GM12801 (cell line): ENCODE results near the gene LMF1.

Source experiments
- TF ChIP-seq, protein P1 (sequence below): IDR thresholded peaks from one replicate; pipeline ENCODE4 v1.5.1; 2011; ENCODE audit warnings: control low read depth; ENCODE audit not compliant: insufficient read length; ENCODE audit errors: extremely low read depth

The LMF1 gene

DNA sequence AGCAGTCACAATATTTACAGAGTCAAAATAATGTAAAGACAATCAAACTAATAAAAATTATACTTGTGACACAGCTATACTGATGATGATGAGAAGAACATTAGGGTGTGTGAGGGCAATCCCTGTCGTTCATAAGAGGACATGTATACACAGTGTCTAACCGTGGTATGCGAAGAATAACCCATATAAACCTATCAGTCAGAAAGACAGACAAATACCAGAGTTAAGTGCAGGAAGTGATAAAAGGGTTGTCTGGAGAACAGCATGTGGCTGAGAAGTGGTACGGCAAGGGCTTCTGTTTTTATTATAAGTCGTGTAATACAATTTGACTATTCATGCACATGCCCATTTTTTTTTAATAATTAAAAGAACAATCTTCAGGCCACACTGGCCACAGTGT lies 46.7 kb downstream of the LMF1 start:
- TF ChIP-seq, protein P1, sequence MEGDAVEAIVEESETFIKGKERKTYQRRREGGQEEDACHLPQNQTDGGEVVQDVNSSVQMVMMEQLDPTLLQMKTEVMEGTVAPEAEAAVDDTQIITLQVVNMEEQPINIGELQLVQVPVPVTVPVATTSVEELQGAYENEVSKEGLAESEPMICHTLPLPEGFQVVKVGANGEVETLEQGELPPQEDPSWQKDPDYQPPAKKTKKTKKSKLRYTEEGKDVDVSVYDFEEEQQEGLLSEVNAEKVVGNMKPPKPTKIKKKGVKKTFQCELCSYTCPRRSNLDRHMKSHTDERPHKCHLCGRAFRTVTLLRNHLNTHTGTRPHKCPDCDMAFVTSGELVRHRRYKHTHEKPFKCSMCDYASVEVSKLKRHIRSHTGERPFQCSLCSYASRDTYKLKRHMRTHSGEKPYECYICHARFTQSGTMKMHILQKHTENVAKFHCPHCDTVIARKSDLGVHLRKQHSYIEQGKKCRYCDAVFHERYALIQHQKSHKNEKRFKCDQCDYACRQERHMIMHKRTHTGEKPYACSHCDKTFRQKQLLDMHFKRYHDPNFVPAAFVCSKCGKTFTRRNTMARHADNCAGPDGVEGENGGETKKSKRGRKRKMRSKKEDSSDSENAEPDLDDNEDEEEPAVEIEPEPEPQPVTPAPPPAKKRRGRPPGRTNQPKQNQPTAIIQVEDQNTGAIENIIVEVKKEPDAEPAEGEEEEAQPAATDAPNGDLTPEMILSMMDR = no peak

DNA sequence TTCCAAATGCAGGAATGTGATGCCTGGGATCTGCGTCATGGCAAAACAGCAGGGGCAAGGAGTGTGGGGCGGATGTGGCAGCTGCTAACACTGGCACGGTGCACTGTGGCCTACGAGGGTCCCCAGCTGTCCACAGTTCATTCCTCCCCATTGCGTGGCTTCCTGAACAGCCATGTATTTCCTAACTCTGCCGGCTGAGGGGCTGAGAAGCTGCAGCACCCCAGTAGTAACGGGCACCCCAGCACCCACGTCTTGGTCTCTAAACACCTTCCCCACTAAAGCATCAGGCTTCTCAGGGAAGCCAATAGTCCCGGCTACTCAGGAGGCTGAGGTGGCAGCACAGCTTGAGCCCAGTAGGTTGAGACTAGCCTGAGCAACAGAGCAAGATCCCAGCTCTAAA lies 47.6 kb downstream of the LMF1 start:
- TF ChIP-seq, protein P1 = no peak

DNA sequence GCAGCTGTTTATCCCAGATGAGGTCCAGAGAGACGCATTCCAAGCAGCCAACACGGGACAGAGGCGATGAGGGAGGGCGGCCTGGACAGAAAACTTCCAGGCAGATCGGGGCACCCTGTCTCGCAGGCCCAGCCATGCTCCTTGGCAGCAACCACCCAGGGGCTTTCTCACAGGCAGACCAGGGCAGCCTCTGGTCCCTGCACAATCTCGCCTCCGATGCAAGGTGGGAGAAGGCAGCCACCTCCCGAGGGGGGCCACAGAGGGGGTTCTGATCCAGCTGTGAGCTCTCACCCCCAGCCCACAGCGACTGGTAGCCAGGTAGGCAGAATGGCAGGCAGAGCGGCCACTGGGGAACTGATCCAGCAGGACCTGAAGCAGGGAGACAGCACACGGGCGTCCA lies 48.7 kb downstream of the LMF1 start:
- TF ChIP-seq, protein P1 = no peak

DNA sequence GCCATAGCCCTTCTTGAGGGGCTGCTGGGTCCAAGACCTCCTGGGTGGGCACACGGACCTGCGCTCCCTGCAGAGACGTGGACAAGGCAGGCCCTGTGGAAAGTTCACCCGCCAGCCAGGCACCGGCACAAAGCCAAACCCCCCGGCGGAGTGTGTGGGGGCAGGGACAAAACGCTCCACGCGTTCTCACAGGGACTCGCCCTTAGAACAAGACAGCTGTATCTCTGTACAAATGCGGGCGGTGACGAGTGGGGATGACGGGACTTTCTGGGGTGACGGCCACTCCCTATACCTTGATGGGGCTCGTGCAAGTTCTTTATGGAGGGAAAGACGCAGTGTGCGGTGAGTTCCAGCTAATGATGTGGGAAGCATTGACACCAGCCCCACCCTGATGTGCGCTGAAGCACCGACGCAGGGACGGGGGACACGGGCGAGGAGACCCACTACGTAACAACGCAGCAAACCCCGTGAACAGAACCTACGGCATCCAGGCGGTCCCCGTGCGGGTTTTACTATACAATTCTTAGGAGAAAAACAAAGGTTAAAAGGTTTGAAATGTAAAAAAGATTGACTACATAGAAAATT lies 49.4 kb downstream of the LMF1 start:
- TF ChIP-seq, protein P1 = no peak

DNA sequence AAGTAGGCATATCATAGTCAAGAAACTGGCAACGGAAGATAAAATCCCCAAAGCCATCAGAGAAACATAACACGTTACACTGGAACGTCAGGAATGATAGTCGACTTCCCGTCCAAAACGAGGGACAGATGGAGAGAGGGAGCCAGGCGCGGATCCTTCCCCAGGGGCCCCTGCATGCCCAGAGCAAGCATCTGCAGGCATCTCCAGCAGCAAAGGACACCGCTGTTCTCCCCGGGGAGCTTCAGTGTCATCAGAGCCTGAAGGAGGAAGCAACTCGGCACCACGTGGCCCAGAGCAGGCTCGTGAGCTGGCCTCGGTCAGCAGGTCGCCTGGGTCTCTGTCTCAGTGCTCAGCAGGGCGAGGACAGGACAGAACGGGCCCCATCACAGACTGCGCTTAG lies 50.1 kb downstream of the LMF1 start:
- TF ChIP-seq, protein P1 = no peak

DNA sequence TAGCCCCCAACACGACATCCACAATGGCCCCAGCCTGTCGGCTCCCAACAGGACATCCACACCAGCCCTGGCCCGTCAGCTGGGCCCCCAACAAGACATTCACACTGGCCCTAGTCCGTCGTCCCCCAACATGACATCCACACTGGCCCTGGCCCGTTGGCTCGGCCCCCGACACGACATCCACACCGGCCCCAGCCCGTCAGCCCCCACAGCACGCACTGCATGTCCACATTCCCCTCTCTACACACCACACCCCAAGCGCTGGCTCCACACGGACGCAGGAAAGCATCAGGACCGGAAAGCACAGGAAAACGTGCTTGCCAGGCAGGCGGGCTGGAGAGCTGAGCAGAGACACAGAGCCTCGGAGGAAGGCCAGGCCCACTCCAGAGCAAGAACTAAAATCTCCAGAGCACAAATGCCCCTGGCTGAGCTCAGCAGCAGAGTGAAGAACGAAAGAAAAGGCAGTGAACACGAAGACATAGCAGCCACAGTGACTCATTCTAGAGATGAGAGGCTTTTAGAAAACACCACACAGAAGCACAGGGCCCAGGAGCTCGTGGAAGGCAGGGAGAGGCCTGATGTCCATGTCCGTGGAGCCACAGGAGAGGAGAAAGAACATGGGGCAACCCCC lies 50.6 kb downstream of the LMF1 start:
- TF ChIP-seq, protein P1 = no peak

DNA sequence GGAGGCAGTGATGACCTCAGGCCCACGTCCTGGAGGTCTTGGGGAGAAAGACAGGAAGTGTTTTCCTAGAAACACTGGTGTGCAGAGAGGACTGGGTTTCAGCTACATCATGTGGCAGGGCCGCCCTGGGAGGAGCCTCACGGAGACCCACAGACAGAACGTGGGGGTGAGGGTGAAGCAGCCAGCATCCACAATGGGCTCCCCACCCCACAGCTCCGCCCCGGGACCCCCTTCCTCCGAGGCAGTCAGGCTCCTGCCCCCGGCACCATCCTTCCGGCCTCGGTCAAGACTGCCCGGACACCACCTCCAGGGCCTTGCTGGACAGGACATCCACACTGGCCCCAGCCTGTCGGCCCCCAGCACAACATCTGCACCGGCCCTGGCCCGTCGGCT lies 51.1 kb downstream of the LMF1 start:
- TF ChIP-seq, protein P1 = no peak
